CD4-positive, CD25-positive, alpha-beta regulatory T cell (primary cell): Measurements from ENCODE around the gene CLTB. TPM values are rescaled to one million over a fixed set of nuclear protein-coding genes. Genes with fewer than 3 reads are reported as not detected.

Experiments
- ATAC-seq, 2 donors: fragments of 150-1000 bp; cut with Tn5 transposase; one replicate each; pipeline ENCODE4 v1.10.0; 2021; ENCODE audit warnings: low read depth in 2 of 2, moderate number of reproducible peaks in 2 of 2, moderate library complexity in 1 of 2
- DNase-seq, 3 donors: peaks; one replicate each; pipeline versions ENCODE4 v3.0.0 to v3.0.0-alpha.2; 2012 to 2022; ENCODE audit warnings: mixed read lengths in 1 of 3
- H3K27ac ChIP-seq: one replicate; pipeline ENCODE4 v1.7.0; 2013; ENCODE audit warnings: mild to moderate bottlenecking, low read length; ENCODE audit not compliant: insufficient read depth, poor library complexity, severe bottlenecking
- H3K27me3 ChIP-seq: one replicate; pipeline ENCODE4 v1.7.0; 2013; ENCODE audit warnings: low read length; ENCODE audit not compliant: control insufficient read depth, insufficient read depth
- H3K36me3 ChIP-seq: one replicate; pipeline ENCODE4 v1.7.0; 2013; ENCODE audit warnings: mild to moderate bottlenecking, low read length, moderate library complexity; ENCODE audit not compliant: control insufficient read depth, insufficient read depth
- H3K4me1 ChIP-seq: 2 replicates; pipeline ENCODE4 v1.7.0; 2013; ENCODE audit warnings: mild to moderate bottlenecking, low read length; ENCODE audit not compliant: insufficient read depth, control insufficient read depth, poor library complexity, severe bottlenecking
- H3K4me3 ChIP-seq: one replicate; pipeline ENCODE4 v1.7.0; 2013; ENCODE audit warnings: low read depth, mild to moderate bottlenecking, low read length, moderate library complexity
- H3K9me3 ChIP-seq, 2 experiments: 1 replicate in 1 of 2; 2 replicates in 1 of 2; pipeline ENCODE4 v1.7.0; 2013; ENCODE audit warnings: low read length in 2 of 2, mild to moderate bottlenecking in 1 of 2, moderate library complexity in 1 of 2; ENCODE audit not compliant: control insufficient read depth in 2 of 2
- H3K27ac Mint-ChIP-seq, 3 donors: one replicate each; pipeline ENCODE4 v1.8.0; 2020 to 2022; ENCODE audit warnings: mild to moderate bottlenecking in 3 of 3, mixed read lengths in 3 of 3, moderate library complexity in 2 of 3
- H3K27me3 Mint-ChIP-seq: one replicate; pipeline ENCODE4 v1.8.0; 2022; ENCODE audit warnings: mild to moderate bottlenecking, mixed read lengths
- H3K36me3 Mint-ChIP-seq: one replicate; pipeline ENCODE4 v1.8.0; 2020; ENCODE audit warnings: mixed read lengths
- H3K4me1 Mint-ChIP-seq, 4 donors: one replicate each; pipeline ENCODE4 v1.8.0; 2020 to 2022; ENCODE audit warnings: mixed read lengths in 4 of 4, mild to moderate bottlenecking in 1 of 4
- H3K4me3 Mint-ChIP-seq, 4 donors: one replicate each; pipeline ENCODE4 v1.8.0; 2020 to 2022; ENCODE audit warnings: mild to moderate bottlenecking in 4 of 4, mixed read lengths in 4 of 4, moderate library complexity in 3 of 4
- H3K9me3 Mint-ChIP-seq, 7 donors: one replicate each; pipeline ENCODE4 v1.8.0; 2020 to 2022; ENCODE audit warnings: mixed read lengths in 7 of 7, mild to moderate bottlenecking in 3 of 7, moderate library complexity in 2 of 7
- polyA plus RNA-seq, 4 donors: library from polyadenylated mRNA; unstranded; fragments of 300-500 nt; fragmentation: Illumina TruSeq; gene quantifications; one replicate each; pipeline ENCODE4 v1.2.3, GENCODE V29; 2021
- total RNA-seq: library from RNA; stranded (reverse); gene quantifications from one replicate; pipeline ENCODE4 v1.2.3, GENCODE V29; 2022

The CLTB gene
- total and polyA plus RNA-seq, 5 donors from 2014 or later, result 85.9 to 129 (median 93.4) TPM

DNA sequence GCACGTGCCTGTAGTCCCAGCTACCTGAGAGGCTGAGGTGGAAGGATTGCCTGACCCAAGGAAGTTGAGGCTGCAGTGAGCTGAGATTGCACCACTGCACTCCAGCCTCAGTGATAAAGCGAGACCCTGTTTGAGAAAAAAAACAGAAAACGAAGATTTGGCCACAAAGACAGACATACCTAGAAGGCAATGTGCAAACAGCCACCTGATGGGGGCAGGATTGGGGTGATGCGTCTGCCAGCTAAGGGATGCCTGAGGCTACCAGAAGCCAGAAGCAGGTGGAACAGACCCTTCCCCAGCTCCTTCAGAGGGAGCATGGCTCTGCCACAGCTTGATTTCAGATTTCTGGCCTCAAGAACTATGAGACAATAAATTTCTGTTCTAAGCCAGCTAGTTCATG, 24.9 kb downstream of the CLTB start:
- Histone ChIP-seq H3K36me3 (peaks cover 20% of the 10 kb centered on the region), H3K4me1 (peaks cover 27% of the 10 kb centered on the region), H3K27ac (no peak overlapping the region), H3K4me3 (no peak overlapping the region), H3K9me3 (no peaks in the 10 kb centered on the region), H3K27me3 (no peaks in the 10 kb centered on the region)
- Mint-ChIP-seq H3K4me1 (peaks cover 0 to 30% (median 20%) of the 10 kb centered on the region in 4 donors), H3K27ac (peak overlapping the region in 1 of 3 donors; percentile 34), H3K36me3 (peaks cover 18% of the 10 kb centered on the region), H3K4me3 (peak overlapping the region in 1 of 4 donors; percentile 39), H3K27me3 (no peaks in the 10 kb centered on the region), H3K9me3 (no peaks in the 10 kb centered on the region)
- DNase-seq (no peak), ATAC-seq (no peak)

DNA sequence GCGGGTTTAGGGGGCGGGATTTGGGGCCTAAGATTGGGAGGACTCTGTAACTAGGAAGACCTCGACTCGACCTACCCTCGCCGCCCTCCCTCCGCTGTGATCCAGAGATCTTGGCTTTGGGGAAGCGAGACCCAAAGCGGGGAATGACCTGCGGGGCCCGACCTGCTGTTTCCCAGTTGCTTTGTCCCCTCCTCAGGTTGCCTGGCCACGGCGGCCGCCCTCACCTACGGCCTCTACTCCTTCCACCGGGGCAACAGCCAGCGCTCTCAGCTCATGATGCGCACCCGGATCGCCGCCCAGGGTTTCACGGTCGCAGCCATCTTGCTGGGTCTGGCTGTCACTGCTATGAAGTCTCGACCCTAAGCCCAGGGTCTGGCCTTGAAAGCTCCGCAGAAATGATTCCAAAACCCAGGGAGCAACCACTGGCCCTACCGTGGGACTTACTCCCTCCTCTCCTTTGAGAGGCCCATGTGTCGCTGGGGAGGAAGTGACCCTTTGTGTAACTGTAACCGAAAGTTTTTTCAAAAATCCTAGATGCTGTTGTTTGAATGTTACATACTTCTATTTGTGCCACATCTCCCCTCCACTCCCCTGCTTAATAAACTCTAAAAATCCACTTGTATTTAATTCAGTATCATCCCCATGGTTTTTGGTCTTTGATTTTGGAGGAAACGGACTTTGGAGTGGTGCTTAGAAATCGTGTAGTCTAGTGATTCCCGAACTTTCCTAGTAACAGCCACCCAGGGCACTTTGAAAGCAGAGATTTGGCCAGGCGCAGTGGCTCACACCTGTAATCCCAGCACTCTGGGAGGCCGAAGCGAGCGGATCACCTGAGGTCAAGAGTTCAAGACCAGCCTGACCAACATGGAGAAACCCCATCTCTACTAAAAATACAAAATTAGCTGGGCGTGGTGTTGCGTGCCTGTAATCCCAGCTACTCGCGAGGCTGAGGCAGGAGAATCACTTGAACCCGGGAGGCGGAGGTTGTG, 26.9 kb downstream of the CLTB start:
- Mint-ChIP-seq H3K27ac (peak overlapping the region; percentile 97 to 100 (median 100)), H3K9me3 (no peaks in the 10 kb centered on the region), H3K4me3 (peak overlapping the region; percentile 98 to 99 (median 99)), H3K36me3 (peaks cover 21% of the 10 kb centered on the region), H3K4me1 (peaks cover 0 to 39% (median 25%) of the 10 kb centered on the region in 4 donors), H3K27me3 (no peaks in the 10 kb centered on the region)
- Histone ChIP-seq H3K4me3 (peak overlapping the region; percentile 92), H3K36me3 (peaks cover 33% of the 10 kb centered on the region), H3K27me3 (no peaks in the 10 kb centered on the region), H3K4me1 (peaks cover 29% of the 10 kb centered on the region), H3K9me3 (no peaks in the 10 kb centered on the region), H3K27ac (peak overlapping the region; percentile 97)
- DNase-seq (no peak), ATAC-seq (peak; percentile 19 to 32)

DNA sequence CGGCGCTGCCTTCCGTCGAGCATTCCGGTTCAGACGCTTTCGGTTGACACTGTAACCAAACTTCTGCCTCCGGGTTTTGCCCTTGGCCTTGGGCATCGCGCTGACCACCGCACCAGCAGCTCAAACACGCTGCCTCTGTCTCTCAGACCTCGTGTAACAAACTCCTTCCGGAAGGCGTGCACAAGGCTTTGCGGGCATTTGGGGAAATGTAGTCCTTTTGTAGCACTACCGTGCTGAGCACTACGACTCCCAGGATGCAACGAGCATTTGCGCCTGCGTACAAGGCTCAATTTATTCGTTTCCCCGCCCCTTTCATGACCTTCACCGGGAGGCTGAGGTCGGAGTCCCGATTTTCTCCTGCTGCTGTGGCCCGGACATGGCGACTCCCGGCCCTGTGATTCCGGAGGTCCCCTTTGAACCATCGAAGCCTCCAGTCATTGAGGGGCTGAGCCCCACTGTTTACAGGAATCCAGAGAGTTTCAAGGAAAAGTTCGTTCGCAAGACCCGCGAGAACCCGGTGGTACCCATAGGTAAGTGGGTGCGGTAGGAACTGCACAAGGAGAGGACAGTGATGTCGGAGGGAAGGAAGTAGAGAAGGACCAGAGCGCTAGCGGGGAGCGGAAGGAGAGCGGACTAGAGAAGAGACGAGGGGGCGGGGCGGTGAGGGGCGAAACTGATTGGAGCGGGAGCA, 27.8 kb downstream of the CLTB start, which contains the start of the genes HIGD2A and NOP16:
TSS of gene HIGD2A (plus strand) at position 308 of the 691 bp plus-strand sequence. CDS start at position 377, 69 bp downstream.
TSS of gene NOP16 (minus strand) at position 155 of the 691 bp plus-strand sequence. CDS start at position 96, 59 bp downstream.
- ATAC-seq (peak; percentile 89 to 94), DNase-seq (peak; percentile 98 to 99 (median 99))
- no peaks in the 10 kb centered on the region for H3K9me3 Mint-ChIP-seq
- H3K9me3 ChIP-seq, result no peaks in the 10 kb centered on the region
- H3K36me3 ChIP-seq, result peaks cover 38% of the 10 kb centered on the region
- H3K4me1 ChIP-seq, result peaks cover 29% of the 10 kb centered on the region
- H3K27ac ChIP-seq, result peak within 1 kb of the TSS; percentile 97
- H3K27ac Mint-ChIP-seq, result peak within 1 kb of the TSS; percentile 97 to 100 (median 100)
- no peaks in the 10 kb centered on the region for H3K27me3 ChIP-seq
- H3K36me3 Mint-ChIP-seq, result peaks cover 28% of the 10 kb centered on the region
- peak within 1 kb of the TSS; percentile 98 to 99 (median 99) for H3K4me3 Mint-ChIP-seq
- H3K27me3 Mint-ChIP-seq, result no peaks in the 10 kb centered on the region
- H3K4me3 ChIP-seq, result peak within 1 kb of the TSS; percentile 92
- peaks cover 0 to 39% (median 25%) of the 10 kb centered on the region in 4 donors for H3K4me1 Mint-ChIP-seq

DNA sequence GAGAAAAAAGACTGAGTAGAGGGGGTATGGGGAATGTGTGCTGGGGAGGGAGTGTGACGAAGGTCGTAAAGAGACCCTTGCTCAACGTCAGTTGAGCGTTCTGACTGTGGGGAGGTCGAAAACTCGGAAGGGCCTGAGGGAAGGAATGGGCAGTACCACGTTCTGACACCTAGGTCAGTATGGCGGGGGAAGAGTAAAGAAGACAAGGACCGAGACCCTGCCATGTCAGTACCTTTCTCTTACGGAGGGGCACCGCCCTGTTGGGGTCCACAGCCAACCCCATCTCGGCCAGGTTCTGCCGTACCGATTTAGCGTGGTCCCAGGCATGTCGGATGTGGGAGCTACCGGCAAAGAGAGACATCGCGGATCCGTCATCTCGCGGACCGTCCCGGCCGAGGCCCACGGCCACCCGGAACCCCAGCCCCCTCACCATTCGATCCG, 28.3 kb downstream of the CLTB start:
- peak overlapping the region; percentile 92 for H3K4me3 ChIP-seq
- no peaks in the 10 kb centered on the region for H3K9me3 Mint-ChIP-seq
- H3K27ac Mint-ChIP-seq, result peak overlapping the region; percentile 97 to 100 (median 100)
- no peaks in the 10 kb centered on the region for H3K9me3 ChIP-seq
- H3K27me3 Mint-ChIP-seq, result no peaks in the 10 kb centered on the region
- H3K4me1 ChIP-seq, result peaks cover 29% of the 10 kb centered on the region
- peak overlapping the region; percentile 98 to 99 (median 99) for H3K4me3 Mint-ChIP-seq
- peak overlapping the region; percentile 97 for H3K27ac ChIP-seq
- H3K36me3 Mint-ChIP-seq, result peaks cover 28% of the 10 kb centered on the region
- peaks cover 0 to 39% (median 25%) of the 10 kb centered on the region in 4 donors for H3K4me1 Mint-ChIP-seq
- no peaks in the 10 kb centered on the region for H3K27me3 ChIP-seq
- peaks cover 39% of the 10 kb centered on the region for H3K36me3 ChIP-seq
- ATAC-seq (no peak), DNase-seq (no peak)

DNA sequence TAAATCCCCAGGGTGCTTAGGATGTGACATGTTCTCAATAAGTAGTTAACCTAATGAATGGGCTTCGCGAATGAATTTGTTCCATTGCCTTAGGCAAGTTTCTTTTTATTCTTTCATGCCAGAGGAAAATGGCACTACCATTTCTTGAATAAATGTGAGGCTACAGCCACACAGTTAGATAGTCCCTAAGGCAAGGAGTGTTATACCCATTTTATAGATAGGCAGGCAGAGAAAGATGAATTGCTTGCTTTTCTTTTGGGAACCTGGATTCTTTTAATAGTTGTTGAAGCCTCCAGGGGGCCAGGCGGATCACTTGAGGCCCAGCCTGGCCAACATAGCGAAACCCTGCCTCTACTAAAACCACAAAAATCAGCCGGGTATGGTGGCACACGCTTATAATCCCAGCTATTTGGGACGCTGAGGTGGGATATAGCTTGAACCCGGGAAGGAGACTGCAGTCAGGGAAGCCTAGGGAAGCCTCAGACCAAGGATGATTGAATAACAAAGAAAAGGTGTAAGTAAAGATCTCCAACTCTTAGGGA, 28.9 kb downstream of the CLTB start:
- no peak overlapping the region for H3K27ac ChIP-seq
- peaks cover 29% of the 10 kb centered on the region for H3K36me3 Mint-ChIP-seq

DNA sequence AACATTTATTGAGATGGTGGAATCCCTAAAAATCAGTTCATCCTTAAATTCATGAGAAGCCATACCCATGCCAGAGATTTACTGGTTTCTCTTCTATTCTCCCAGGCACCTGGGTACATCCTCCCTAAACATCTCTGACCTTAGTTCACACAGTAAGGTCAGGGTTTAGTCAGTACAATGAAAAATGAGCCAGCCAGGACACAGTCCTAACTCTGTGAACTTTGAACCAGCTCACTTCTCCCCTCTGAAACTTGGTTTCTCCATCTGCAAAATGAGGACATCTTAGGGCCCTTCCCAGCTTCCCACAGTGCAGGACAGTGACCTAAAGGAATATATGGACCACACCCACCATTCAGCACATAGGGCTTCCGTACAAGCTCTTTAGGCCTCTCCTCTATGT, 29.8 kb downstream of the CLTB start:
- Histone ChIP-seq H3K27me3 (no peaks in the 10 kb centered on the region), H3K36me3 (peaks cover 44% of the 10 kb centered on the region), H3K27ac (no peak overlapping the region), H3K4me1 (peaks cover 29% of the 10 kb centered on the region), H3K9me3 (no peaks in the 10 kb centered on the region), H3K4me3 (no peak overlapping the region)
- peak overlapping the region; percentile 39 to 99 (median 74) for H3K4me3 Mint-ChIP-seq
- DNase-seq (no peak), ATAC-seq (no peak)
- H3K4me1 Mint-ChIP-seq, result peaks cover 0 to 39% (median 25%) of the 10 kb centered on the region in 4 donors
- H3K9me3 Mint-ChIP-seq, result no peaks in the 10 kb centered on the region
- peak overlapping the region in 2 of 3 donors; percentile 65 to 97 for H3K27ac Mint-ChIP-seq
- H3K36me3 Mint-ChIP-seq, result peaks cover 30% of the 10 kb centered on the region
- no peaks in the 10 kb centered on the region for H3K27me3 Mint-ChIP-seq

More for the DNA sequence above, 28.9 kb downstream of the CLTB start:
- Mint-ChIP-seq H3K27ac (peak overlapping the region; percentile 74 to 100 (median 97)), H3K27me3 (no peaks in the 10 kb centered on the region), H3K9me3 (no peaks in the 10 kb centered on the region), H3K4me3 (peak overlapping the region; percentile 98 to 99 (median 99)), H3K4me1 (peaks cover 0 to 39% (median 25%) of the 10 kb centered on the region in 4 donors)
- H3K4me1 ChIP-seq, result peaks cover 29% of the 10 kb centered on the region
- H3K4me3 ChIP-seq, result peak overlapping the region; percentile 92
- DNase-seq (peak in 1 of 3 donors; percentile 22), ATAC-seq (no peak)
- H3K27me3 ChIP-seq, result no peaks in the 10 kb centered on the region
- H3K9me3 ChIP-seq, result no peaks in the 10 kb centered on the region
- H3K36me3 ChIP-seq, result peaks cover 38% of the 10 kb centered on the region

DNA sequence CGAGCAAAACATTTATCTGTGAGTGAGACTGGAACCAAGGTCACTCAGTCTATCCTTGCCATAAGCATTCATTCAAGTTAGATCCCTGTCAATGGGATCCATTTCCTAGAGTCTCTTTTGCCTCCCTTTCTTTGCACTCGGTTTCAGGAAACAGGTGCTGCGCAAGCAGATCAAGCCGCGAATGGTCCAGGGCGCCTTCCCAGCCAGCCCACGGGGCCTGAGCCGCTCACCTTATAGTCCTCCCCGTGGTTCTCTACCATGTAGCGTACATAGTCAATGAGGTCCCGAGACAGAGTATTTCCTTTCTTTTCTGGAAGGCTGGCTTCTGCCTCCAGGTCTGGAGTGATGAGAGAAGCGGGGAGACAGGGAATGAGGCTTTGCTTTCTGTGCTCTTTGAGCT, 31.3 kb downstream of the CLTB start:
- Histone ChIP-seq H3K4me3 (no peak overlapping the region), H3K27me3 (no peaks in the 10 kb centered on the region), H3K36me3 (peaks cover 53% of the 10 kb centered on the region), H3K4me1 (peaks cover 28% of the 10 kb centered on the region), H3K27ac (no peak overlapping the region), H3K9me3 (no peaks in the 10 kb centered on the region)
- H3K4me1 Mint-ChIP-seq, result peaks cover under 1 to 36% (median 25%) of the 10 kb centered on the region in 4 donors
- DNase-seq (no peak), ATAC-seq (no peak)
- H3K27me3 Mint-ChIP-seq, result no peaks in the 10 kb centered on the region
- peak overlapping the region in 1 of 3 donors; percentile 49 for H3K27ac Mint-ChIP-seq
- no peak overlapping the region for H3K4me3 Mint-ChIP-seq
- H3K9me3 Mint-ChIP-seq, result no peaks in the 10 kb centered on the region
- peaks cover 27% of the 10 kb centered on the region for H3K36me3 Mint-ChIP-seq
